Stimulated activated CD4-positive, alpha-beta T cell treated with anti-CD3 and anti-CD28 coated beads, TNF-alpha, amount 100 ng/mL, for 1 hour (primary cell): ENCODE measurements around the gene ZBTB18.
"Not testable (repeated sequence)": the region's sequence is repeated elsewhere in the genome, so short reads cannot be mapped to it uniquely, and the experiment has no call there.

Source experiments
- DNase-seq, 3 donors: peaks; one replicate each; pipeline ENCODE4 v3.0.0-alpha.2; 2020; ENCODE audit warnings: low read depth in 3 of 3, low spot score in 1 of 3

Gene ZBTB18

GRCh38 chr1:244041466-244042120 is 9.5 kb upstream of the ZBTB18 start:
- DNase-seq = no peak

GRCh38 chr1:244042293-244042692 is 8.8 kb upstream of the ZBTB18 start:
- DNase-seq = no peak

GRCh38 chr1:244044423-244044822 is 6.7 kb upstream of the ZBTB18 start:
- no peak for DNase-seq

- DNase-seq = not testable (repeated sequence)
These were observed 4.8 kb upstream of the ZBTB18 start for GRCh38 chr1:244046254-244046653.

GRCh38 chr1:244046907-244047611 is 4.0 kb upstream of the ZBTB18 start:
- no peak for DNase-seq

- DNase-seq = peak in 1 of 3 donors; percentile 21
These were observed 3.3 kb upstream of the ZBTB18 start for GRCh38 chr1:244047621-244048255.

- DNase-seq = peak; percentile 84 to 98 (median 97)
These were observed 2.6 kb upstream of the ZBTB18 start for GRCh38 chr1:244048256-244049161.

- DNase-seq = peak in 2 of 3 donors; percentile 13 to 22
These were observed 1.7 kb upstream of the ZBTB18 start for GRCh38 chr1:244049162-244050013.

GRCh38 chr1:244050014-244050834 is 859 bp upstream of the ZBTB18 start:
- no peak for DNase-seq

GRCh38 chr1:244052016-244052727 is 1.1 kb downstream of the ZBTB18 start:
- DNase-seq = no peak

GRCh38 chr1:244052728-244053312 is 1.7 kb downstream of the ZBTB18 start:
- no peak for DNase-seq

- DNase-seq = no peak
These were observed 2.7 kb downstream of the ZBTB18 start for GRCh38 chr1:244053831-244054230.

GRCh38 chr1:244054247-244054923 is 3.3 kb downstream of the ZBTB18 start:
- DNase-seq = no peak

GRCh38 chr1:244054924-244055263 is 3.8 kb downstream of the ZBTB18 start:
- no peak for DNase-seq

GRCh38 chr1:244056577-244056976 is 5.5 kb downstream of the ZBTB18 start:
- no peak for DNase-seq

- no peak for DNase-seq
These were observed 6.6 kb downstream of the ZBTB18 start for GRCh38 chr1:244057474-244058385.

GRCh38 chr1:244060117-244060516 is 9.0 kb downstream of the ZBTB18 start:
- no peak for DNase-seq
